NCI-H2107 (cell line): ENCODE measurements around the gene MYO10.

Experiments
- DNase-seq: peaks from one replicate; lab custom pipeline; 2025; lab: John Stamatoyannopoulos, UW

Gene MYO10

DNA sequence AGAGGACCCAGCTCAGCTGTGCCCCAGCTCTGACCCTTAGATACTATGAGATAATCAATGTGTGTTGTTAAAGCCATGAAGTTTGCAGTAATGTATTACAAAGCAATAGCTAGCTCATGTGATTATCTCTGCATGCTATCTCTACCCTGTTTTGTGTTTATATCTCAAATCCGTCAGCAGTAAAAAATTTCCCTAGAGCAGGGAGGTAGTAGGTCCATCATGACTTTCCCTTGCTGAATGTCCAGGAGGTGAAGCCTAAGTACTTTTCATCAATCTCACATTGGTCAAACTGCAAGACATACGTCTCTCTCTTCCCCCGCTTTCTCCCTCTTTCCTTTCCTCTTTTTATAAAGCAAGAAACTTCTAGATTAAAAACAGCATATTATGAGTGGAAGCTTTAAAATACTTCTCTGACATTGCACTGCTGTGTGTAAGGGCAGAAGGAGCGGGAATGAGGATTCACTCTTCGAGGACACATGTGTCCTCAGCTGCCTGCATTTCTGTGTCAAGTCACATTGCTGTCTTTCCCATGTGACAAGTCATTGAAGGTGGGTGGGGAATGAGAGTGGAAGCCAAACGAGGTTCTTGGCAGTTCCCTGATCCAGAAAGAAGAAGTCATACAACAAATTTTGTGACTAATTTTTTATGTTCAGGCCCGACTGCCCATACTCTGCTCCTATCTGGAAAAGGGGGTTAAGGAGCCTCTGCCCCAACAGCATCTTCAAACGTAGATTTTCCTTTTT is 226.2 kb downstream of the MYO10 start:
- DNase-seq = no peak

DNA sequence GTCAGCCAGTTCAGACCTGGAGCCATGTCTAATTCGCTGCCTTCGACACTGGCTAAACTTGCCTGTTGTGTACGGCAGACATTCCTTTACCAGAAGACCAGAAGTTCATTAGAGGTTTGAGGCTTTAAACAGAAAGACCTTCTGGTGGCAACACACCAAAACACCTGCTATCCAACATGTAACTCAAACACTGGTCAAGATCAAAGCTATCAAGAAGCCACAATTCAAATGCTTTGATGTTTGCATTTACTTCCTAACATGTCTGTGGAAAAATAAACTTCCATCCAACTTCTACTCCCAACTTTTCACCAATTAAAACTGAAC is 228.3 kb downstream of the MYO10 start:
- no peak for DNase-seq

DNA sequence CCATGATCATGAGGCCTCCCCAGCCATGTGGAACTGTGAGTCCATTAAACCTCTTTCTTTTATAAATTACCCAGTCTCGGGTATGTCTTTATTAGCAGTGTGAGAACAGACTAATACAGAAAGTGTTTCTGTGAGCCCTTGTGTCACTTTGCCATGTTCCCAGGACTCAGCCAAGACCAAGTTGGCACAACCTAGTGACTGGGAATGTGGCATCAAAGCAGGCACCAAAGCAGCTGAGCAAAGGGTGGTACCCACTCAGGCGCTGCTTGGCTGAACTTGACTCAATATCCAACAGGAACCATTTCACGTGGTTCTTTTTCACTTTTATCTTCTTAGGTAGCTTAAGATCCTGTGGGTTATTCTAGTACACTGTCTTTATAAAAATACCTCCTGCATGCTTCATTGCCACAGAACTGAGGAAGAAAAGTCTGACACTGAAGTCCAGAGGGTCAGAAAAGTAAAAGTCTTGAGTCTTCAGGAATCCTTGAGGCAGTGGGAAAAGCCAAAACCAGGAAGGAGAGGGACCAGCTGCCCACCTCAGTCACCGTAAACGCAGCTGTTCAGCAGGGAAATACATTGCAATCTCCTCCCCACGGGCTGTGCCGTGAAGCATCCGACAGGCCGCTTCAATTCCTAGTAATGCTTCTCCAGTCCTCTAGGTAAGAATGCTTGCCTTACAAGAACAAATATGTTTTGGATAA is 228.8 kb downstream of the MYO10 start:
- no peak for DNase-seq

DNA sequence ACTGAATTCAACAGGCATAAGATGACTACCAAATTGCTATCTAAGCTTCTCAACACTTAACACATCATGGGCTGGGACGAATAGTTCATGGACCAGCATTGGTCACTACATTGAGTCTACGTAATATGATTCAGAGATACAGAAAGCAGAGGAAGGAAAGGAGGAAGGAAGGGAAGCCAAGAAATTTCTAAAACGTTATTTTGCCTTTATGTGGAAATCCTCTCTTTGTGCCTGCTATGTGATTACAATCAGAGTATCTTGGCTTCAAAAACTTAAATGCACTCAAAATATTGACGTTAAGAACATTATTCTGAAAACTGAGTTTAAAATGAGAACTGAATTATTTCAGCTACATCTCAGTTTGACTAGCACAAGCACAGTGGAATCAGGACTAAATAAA is 231.1 kb downstream of the MYO10 start:
- DNase-seq = no peak

DNA sequence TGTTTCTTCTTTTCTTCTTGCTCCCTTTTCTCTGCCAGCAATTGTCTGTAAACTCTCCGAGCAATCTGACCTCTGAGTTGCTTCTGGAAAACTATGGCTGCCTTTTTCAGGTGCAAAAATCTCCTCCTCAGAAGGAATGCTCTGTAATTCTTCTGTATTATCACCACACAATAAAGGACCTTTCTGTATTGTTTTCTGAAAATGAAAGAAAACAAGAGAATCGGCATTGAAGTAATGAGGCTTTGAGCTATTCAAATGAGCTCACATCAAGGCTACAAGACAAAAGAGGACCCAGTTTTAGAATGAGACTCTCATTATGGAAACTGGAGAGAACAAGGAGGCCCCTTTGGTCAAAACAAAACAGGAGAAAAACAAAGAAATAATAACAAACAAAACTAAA is 233.1 kb downstream of the MYO10 start:
- no peak for DNase-seq

DNA sequence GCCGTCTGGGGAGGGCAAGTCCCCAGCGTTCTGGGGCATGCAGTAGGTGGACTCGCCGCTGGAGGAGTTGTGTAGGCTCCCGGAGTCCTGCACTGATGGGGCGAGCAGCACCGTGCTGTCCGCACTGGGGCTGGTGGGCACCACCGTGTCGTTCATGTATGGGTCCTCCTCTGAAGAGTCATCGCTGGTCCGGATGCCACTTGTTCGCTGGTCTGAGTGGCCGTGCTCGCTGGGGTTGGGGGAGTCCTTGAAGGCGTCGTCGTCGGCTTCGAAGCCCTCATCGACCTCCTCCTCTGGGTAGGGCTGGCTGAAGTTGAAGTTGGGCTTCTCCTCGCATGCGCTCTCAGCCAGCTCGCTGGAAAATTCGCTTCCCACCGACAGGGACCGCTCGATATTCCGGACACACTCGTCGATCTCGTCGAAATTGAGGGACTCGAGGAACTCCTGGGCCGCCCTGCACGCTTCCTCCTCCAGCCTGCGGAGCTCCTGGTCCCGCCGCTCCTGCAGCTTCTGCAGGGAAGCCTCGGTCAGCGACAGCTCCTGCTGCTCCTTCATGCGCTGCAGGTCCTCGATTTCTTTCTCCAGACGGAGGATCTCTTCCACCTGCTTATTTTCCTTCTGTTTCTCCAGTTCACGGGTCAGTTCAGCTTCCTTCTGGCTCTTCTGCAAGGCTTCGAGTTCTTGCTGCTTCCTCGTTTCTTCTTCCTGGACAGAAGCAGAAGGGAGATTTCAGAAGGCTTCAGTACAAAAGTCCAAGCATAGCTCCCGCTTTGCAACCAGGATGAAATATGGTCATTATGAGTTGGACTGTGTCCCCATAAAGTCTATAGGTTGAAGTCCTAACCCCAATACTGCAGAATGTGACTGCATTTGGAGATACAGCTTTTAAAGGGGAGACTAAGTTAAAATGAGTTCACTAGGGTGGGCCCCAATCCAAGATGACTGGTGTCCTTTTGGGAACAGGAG is 234.7 kb downstream of the MYO10 start:
- DNase-seq = no peak

DNA sequence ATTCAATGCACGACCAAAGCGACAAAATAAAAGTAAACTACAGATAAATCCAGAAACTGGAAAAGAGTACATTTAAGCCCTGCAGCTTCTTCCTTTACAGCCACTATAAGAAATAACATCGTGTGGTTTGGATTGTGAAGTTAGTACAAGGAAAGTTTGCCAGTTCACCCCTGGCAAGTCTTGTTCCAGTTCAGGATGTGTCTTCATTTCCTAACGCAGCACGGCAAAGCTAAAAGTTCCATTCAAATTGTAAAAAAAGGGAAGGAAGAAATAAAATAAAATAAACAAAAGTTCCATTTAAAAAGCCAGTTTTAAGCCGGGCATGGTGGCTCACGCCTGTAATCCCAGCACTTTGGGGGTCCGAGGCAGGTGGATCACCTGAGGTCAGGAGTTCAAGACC is 236.0 kb downstream of the MYO10 start:
- no peak for DNase-seq

DNA sequence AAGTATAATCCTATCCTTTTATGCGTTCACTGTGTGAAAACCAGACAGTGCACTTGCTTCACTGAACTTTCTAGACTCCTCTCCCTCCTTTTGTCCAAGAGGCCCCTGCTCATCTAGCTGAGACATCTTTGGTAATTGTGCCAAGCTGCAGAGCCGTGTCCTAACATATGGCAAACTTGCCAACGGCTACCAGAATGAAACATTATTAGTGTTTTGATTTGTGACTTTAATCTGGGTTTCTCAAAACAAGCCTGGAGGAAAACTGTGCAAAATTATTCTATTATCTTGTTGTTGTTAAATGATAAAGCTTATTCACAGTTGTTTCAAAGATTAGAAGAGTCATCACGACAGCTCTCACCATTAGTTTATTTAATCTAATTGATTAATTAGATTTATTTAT is 240.3 kb downstream of the MYO10 start:
- no peak for DNase-seq

DNA sequence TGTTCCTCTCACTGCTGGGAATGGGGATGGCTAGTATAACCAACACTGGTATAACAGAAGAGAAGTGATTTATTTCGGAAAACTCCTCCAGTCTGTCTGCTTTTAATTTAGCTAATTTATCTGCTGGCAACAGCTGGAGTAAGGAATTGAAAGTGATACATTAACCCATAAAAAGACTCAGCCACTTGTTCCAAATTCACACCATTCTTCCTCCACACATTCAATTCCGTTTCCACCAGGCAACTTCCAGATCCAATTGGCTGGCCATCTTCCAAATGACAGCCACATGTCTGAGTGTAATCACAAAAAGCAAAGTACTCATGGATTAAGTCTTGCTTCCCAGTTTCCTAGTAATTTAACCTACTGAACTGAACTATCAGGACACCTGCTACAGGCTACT is 242.2 kb downstream of the MYO10 start:
- DNase-seq = no peak

DNA sequence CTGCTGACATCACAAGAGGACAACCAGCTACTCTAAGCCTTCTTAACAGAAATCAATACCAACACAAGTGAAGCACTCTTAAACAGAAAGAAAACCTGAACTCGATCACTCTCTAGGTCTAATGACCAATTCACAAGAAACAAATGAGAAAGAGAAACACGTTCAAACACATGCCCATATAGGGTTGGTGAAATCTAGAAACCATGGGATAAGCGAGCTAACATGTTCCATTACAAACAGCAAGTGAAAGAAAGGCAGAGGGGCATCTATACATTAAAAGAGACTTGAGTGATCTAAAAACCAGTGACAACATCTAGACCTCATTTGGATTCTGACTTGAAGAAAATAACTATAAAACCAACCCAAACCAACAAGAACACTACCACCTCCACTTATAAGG is 244.4 kb downstream of the MYO10 start:
- no peak for DNase-seq

DNA sequence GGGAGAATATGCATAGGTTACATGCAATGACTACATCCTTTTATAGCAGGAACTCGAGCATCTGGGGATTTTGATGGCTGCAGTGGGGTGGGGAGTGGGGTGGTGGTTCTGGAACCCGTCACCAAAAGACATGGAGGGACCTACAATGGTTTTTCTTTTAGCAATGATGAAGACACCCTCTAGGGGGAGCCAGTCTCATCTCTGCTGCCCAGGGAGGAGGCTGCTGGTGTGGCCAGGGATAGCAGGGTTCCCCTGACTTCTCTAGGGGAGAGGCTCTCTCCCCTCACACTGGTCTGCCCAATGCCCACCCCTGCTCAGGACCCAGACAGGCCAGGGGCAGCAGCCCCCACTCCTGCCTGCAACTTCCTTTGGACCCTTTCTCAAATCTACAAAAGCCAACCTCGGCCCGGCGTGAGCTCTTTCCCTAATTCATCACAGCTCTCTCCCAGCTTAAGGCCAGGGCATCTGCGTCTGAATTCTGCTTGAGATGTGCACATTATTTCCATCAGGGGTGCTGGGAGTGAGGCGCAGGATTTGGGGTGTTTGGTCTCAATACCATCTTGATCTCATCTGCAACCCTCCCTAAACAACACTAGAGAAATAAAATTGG is 245.7 kb downstream of the MYO10 start:
- DNase-seq = no peak

DNA sequence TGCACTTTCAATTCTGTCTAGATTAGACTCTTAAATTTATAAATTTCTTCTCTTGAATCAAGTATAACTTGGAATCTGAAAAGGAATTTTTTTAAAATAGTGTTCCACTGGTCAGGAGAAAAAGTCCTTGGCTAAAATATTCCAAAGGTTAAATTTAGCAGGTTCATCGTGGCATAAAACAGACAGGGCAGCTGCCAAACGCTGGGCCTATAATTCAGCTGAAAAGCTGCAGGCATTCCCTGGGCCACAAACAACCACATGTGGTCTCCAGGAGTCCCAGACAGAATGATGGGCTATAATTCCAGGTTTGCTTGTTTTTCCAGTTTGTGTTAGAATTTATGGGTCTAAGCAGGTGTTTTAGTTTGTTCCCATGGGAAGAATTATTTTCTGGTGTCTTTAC is 248.2 kb downstream of the MYO10 start:
- no peak for DNase-seq

DNA sequence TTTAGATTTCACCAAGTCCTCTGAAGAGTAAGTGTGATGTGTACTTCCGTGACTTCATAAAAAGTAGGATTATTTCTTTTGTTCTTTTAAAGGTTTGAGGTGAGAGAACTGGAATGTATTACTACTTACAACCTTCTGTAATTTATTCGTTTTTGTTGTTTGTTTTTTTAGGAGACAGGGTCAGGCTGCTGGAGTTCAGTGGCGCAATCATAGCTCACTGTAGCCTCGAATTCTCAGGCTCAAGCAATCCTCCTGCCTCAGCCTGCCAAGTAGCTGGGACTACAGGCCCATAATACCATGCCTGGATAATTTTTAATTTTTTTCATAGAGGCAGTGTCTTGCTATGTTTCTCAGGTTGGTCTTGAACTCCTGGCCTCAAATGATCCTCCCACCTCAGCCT is 251.0 kb downstream of the MYO10 start:
- DNase-seq = no peak

DNA sequence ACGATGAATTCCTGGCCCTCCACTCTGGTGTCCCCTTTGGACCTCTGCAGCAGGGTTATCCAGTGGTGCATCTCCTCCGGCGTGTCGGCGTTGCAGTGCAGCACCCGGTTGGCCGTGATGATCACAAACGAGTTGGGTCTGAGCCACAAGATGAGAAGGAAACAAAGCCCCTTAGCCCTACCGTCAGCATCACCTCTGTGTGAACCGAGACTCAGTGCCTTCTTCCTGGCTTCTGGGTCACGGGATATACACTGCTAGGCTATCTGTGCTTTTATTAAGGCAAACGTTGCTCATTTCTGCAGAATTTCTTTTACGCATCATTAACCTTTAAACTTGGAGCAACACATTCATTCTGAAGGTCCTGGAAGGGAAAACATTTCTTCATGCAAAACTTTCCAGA is 254.2 kb downstream of the MYO10 start:
- DNase-seq = no peak

DNA sequence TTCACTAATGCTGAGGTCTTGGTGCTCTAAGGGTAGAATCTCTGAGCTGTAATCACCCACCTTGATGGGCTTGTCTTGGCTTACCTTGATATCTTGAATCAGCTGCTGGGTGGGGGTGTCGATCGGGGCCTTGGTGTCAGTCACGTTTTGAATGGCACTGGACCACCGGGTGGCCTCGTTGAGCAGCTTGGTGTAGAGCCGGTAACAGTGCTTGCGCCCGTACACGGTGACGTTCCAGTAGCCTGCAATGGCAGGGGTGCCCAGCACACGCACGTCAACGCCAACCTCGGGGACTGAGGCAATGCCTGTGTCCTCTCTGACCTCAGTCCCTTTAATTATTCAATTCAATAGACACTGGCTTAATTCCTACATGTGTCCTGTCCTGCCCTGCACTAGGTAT is 256.2 kb downstream of the MYO10 start:
- no peak for DNase-seq

DNA sequence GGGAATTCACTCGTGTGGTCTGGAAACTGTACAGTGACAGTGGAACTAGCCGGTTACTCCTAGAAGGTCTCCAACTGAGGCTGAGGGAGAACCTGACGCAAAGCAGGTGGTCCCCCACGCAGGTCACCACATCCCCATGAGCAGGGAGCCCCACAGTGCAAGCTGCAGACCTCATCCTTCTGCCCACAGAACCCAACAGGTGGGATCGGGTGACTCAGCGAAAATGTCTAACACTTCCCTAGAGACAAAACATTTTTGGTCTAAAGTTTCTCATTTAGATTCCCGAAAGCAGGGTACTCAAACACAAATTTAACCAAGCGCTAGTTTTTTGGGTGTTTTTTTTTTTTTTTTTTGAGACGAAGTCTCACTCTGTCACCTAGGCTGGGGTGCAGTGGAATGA is 256.9 kb downstream of the MYO10 start:
- DNase-seq = no peak

DNA sequence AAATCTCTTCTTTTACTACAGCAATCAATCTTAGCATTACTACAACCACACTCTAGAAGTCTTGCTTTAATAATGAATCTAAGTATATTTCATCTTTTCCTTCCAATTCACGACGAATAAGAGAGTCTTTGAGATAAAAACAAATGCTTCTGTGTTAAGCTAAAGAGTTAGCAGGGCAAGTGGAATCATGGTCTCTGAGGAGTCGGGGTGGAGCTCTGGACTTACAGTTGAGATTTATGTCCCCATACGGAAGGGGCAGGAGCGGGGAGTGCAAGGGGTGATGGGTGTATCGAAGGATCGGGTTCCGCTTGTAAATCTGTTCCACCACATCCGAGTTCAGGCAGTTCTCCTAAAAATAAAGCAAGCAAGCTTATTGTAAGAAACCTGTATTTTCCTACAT is 260.3 kb downstream of the MYO10 start:
- DNase-seq = no peak

DNA sequence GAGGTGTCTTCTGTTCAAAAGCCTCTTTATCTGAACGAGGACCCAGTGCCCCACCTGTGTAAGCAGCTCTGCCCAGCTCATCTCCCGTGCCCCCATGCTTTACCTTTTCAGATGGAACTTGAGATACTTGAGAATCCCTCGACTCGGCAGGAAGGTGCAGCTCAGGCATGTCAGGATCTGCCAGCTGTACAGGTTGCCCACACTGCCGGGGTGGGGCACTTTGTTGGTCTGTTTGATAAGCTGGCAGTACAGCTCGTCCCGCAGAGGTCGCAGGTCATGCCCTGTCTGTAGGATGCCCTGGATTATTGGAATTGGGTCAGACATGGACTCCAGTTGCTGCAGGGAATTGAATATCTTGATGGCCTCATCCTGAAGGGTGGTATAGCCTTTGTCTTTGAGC is 261.3 kb downstream of the MYO10 start:
- DNase-seq = no peak

DNA sequence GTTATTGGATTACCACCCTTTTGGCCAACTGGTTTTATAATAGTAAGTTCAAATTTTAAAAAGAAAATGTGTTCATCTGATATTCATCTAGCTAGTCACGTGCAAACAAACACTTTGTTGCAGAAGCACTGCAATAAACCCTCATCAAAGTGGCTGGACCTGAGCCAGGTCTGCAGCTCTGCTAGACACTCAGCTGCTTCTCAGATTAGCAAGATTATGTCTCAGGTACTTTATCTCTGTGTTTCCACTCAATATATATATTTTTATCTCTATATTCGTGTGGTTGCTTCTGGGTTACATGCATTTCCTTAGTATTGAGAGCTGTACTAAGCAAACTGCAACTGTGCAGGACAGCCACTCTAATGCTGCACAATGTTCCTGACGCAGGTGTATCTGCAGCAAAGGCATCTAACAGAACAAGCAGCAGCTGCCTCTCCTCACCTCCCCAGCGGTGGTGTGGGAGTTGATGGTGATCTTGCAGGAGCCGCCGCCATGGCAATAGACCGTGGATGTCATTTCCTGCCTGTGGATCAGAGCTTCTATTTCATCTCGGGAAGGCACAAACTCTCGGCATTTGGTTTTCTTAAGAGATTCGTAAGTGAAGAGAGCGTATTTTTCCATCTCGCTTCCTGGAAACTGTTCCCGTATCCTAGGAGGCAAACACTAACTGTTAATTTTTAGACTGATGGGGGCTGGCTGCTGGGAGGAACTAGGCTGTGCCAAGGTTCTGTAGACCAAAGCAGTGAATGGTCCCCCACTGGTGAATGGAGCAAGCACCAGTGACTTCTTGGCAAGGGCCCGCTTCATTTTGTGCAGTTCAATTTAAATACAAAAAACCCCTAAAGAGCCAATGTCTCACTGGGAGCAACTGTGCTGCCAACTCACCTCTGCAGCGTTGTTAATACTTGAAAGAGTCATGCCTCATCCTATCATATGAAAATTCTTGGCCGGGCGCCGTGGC is 262.6 kb downstream of the MYO10 start:
- no peak for DNase-seq

DNA sequence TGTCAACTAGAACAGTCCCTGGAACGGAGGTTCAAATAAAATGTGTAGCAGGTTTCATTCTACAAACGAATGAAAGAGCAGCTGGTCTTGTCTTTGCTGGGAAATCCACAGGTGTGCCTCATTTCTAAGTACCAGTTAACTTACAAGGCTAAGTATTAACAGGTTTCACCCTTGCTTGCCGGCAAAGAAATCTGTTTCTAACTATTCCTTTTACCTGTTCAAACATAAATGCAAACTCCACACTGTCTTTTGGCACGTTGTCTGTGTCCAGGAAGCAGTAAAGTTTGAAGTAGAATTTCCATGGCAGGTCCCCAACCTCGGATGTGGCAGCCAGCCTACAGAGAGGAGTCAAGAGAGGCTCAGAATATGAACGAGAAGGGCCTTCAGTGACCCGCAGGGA is 264.9 kb downstream of the MYO10 start:
- no peak for DNase-seq

DNA sequence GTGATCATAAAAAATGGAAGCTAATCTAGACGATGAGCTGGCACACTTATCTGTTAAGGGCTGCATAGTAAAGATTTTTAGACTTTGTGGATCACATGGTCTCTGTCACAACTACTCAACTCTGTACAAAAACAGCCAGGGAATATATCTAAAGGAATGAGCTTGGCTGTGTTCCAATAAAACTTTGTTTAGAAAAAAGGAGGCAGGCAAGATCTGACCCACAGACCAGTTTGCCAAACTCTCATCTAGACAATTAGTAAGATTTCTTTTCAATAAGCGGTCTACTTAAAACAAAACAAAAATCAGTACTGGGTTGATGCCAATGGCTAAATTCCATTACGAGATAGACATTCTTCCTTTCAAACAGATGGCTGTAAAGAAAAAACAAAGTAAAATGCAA is 266.3 kb downstream of the MYO10 start:
- DNase-seq = no peak
